H9 (cell line): Measurements from ENCODE around the gene CHST15. TPM values are rescaled to one million over a fixed set of nuclear protein-coding genes. Genes with fewer than 3 reads are reported as not detected.

Experiments
- DNase-seq: peaks from one replicate; pipeline ENCODE4 v3.0.0-alpha.2; 2017
- H2AFZ ChIP-seq: one replicate; pipeline ENCODE4 v1.6.1; 2013; ENCODE audit warnings: mild to moderate bottlenecking, low read length, control low read depth, moderate library complexity
- H2AK5ac ChIP-seq: 2 replicates; pipeline ENCODE4 v1.6.1; 2013; ENCODE audit warnings: low read length, control low read depth, mixed read lengths; ENCODE audit not compliant: insufficient read length
- H2BK120ac ChIP-seq: one replicate; pipeline ENCODE4 v1.6.1; 2013; ENCODE audit warnings: low read depth, mild to moderate bottlenecking, low read length, control low read depth, inconsistent platforms; ENCODE audit not compliant: poor library complexity, severe bottlenecking
- H2BK12ac ChIP-seq: 2 replicates; pipeline ENCODE4 v1.6.1; 2013; ENCODE audit warnings: low read length, control low read depth, mixed read lengths, low read depth; ENCODE audit not compliant: insufficient read length
- H2BK15ac ChIP-seq: 2 replicates; pipeline ENCODE4 v1.6.1; 2013; ENCODE audit warnings: low read depth, low read length, control low read depth
- H2BK20ac ChIP-seq: one replicate; pipeline ENCODE4 v1.6.1; 2013; ENCODE audit warnings: low read depth, mild to moderate bottlenecking, low read length, control low read depth, inconsistent platforms; ENCODE audit not compliant: poor library complexity, severe bottlenecking
- H2BK5ac ChIP-seq: 2 replicates; pipeline ENCODE4 v1.6.1; 2013; ENCODE audit warnings: low read length, control low read depth, mixed read lengths; ENCODE audit not compliant: insufficient read length
- H3K14ac ChIP-seq: 2 replicates; pipeline ENCODE4 v1.6.1; 2013; ENCODE audit warnings: low read length, control low read depth; ENCODE audit not compliant: insufficient read depth
- H3K18ac ChIP-seq: 2 replicates; pipeline ENCODE4 v1.6.1; 2013; ENCODE audit warnings: low read depth, mild to moderate bottlenecking, mixed read lengths, low read length, control low read depth; ENCODE audit not compliant: insufficient read length
- H3K23ac ChIP-seq: 2 replicates; pipeline ENCODE4 v1.6.1; 2013; ENCODE audit warnings: low read length, control low read depth, mixed read lengths, low read depth; ENCODE audit not compliant: insufficient read length
- H3K23me2 ChIP-seq: 2 replicates; pipeline ENCODE4 v1.6.1; 2013; ENCODE audit warnings: low read depth, mild to moderate bottlenecking, mixed read lengths, low read length, control low read depth; ENCODE audit not compliant: insufficient read length, poor library complexity, severe bottlenecking
- H3K27ac ChIP-seq: 2 replicates; pipeline ENCODE4 v1.5.1; 2013; ENCODE audit warnings: low read length, control low read depth, mixed read lengths, low read depth; ENCODE audit not compliant: insufficient read length
- H3K27me3 ChIP-seq: 2 replicates; pipeline ENCODE4 v1.6.1; 2013; ENCODE audit warnings: low read length, control low read depth, inconsistent platforms; ENCODE audit not compliant: insufficient read depth
- H3K4ac ChIP-seq: 2 replicates; pipeline ENCODE4 v1.6.1; 2013; ENCODE audit warnings: low read depth, mild to moderate bottlenecking, control low read depth, inconsistent platforms, low read length, moderate library complexity
- H3K4me1 ChIP-seq: 2 replicates; pipeline ENCODE4 v1.6.1; 2013; ENCODE audit warnings: low read length, control low read depth, inconsistent platforms; ENCODE audit not compliant: insufficient read depth
- H3K4me2 ChIP-seq: 2 replicates; pipeline ENCODE4 v1.6.1; 2013; ENCODE audit warnings: low read length, control low read depth, mixed read lengths; ENCODE audit not compliant: insufficient read length, insufficient read depth
- H3K56ac ChIP-seq: 2 replicates; pipeline ENCODE4 v1.6.1; 2013; ENCODE audit warnings: low read depth, mild to moderate bottlenecking, mixed read lengths, low read length, control low read depth; ENCODE audit not compliant: insufficient read length
- H3K79me1 ChIP-seq: 2 replicates; pipeline ENCODE4 v1.6.1; 2013; ENCODE audit warnings: low read depth, mild to moderate bottlenecking, moderate library complexity, low read length, control low read depth, inconsistent platforms; ENCODE audit not compliant: insufficient read depth, poor library complexity, severe bottlenecking
- H3K79me2 ChIP-seq: 2 replicates; pipeline ENCODE4 v1.6.1; 2013; ENCODE audit warnings: low read length, control low read depth, inconsistent platforms; ENCODE audit not compliant: insufficient read depth
- H3K9ac ChIP-seq: 2 replicates; pipeline ENCODE4 v1.6.1; 2013; ENCODE audit warnings: low read length, control low read depth, mixed read lengths; ENCODE audit not compliant: insufficient read length; ENCODE audit errors: extremely low read depth
- H3K9me3 ChIP-seq: one replicate; pipeline ENCODE4 v1.6.1; 2013; ENCODE audit warnings: low read depth, low read length, inconsistent platforms; ENCODE audit not compliant: control insufficient read depth
- H3T11ph ChIP-seq: one replicate; pipeline ENCODE4 v1.6.1; 2013; ENCODE audit warnings: mild to moderate bottlenecking, low read length, control low read depth, inconsistent platforms
- H4K20me1 ChIP-seq: one replicate; pipeline ENCODE4 v1.6.1; 2013; ENCODE audit not compliant: control insufficient read depth, insufficient read length, insufficient read depth
- H4K5ac ChIP-seq: 2 replicates; pipeline ENCODE4 v1.6.1; 2013; ENCODE audit warnings: low read depth, mild to moderate bottlenecking, mixed read lengths, low read length, control low read depth; ENCODE audit not compliant: insufficient read length
- H4K8ac ChIP-seq: replicated peaks from 2 replicates; pipeline ENCODE4 v1.6.1; 2013; ENCODE audit warnings: low read length, control low read depth, mixed read lengths, low read depth; ENCODE audit not compliant: insufficient read length
- H4K91ac ChIP-seq: 2 replicates; pipeline ENCODE4 v1.6.1; 2013; ENCODE audit warnings: low read depth, mild to moderate bottlenecking, moderate library complexity, mixed read lengths, low read length, control low read depth; ENCODE audit not compliant: insufficient read length
- H3K27ac Mint-ChIP-seq, 3 experiments: 2 replicates in 2 of 3; 3 replicates in 1 of 3; pipeline ENCODE4 v1.8.0; 2020 to 2021; ENCODE audit warnings: mixed read lengths in 3 of 3, mild to moderate bottlenecking in 1 of 3, moderate library complexity in 1 of 3
- H3K27me3 Mint-ChIP-seq: 2 replicates; pipeline ENCODE4 v1.8.0; 2021; ENCODE audit warnings: low read depth, mild to moderate bottlenecking, moderate library complexity, mixed read lengths
- H3K36me3 Mint-ChIP-seq, 3 experiments: 2 replicates in 2 of 3; 3 replicates in 1 of 3; pipeline ENCODE4 v1.8.0; 2020 to 2021; ENCODE audit warnings: low read depth in 3 of 3, mixed read lengths in 3 of 3; ENCODE audit not compliant: insufficient read depth in 1 of 3
- H3K4me1 Mint-ChIP-seq, 2 experiments: 2 replicates each; pipeline ENCODE4 v1.8.0; 2020; ENCODE audit warnings: mixed read lengths in 2 of 2
- H3K4me3 Mint-ChIP-seq, 2 experiments: 2 replicates in 1 of 2; 3 replicates in 1 of 2; pipeline ENCODE4 v1.8.0; 2020 to 2021; ENCODE audit warnings: mild to moderate bottlenecking in 2 of 2, mixed read lengths in 2 of 2, moderate library complexity in 1 of 2
- H3K9me3 Mint-ChIP-seq, 2 experiments: 2 replicates in 1 of 2; 3 replicates in 1 of 2; pipeline ENCODE4 v1.8.0; 2020; ENCODE audit warnings: mild to moderate bottlenecking in 2 of 2, mixed read lengths in 2 of 2, moderate library complexity in 1 of 2
- CTCF ChIP-seq: fragments of 200-600 bp; sonication (generic); conservative IDR thresholded peaks from 3 replicates; pipeline ENCODE4 v1.8.0; 2021; ENCODE audit warnings: antibody characterized with exemption, mild to moderate bottlenecking
- WGBS: extraction: QIAGEN DNeasy Blood & Tissue Kit; methylation state at CpG from one replicate; pipeline ENCODE4 v1.1.7; 2013; ENCODE audit warnings: missing lambda C conversion rate, low lambda C conversion rate, mixed read lengths; ENCODE audit not compliant: insufficient read length; ENCODE audit errors: extremely low coverage; 5-methylcytosine and 5-hydroxymethylcytosine counted together
- total RNA-seq: library from RNA; stranded (reverse); gene quantifications from 2 replicates; pipeline ENCODE4 v1.2.1, GENCODE V29; 2021

The CHST15 gene
- total RNA-seq, 1 experiment from 2014 or later = 8.7 TPM

GRCh38 chr10:124138195-124138882, 44.9 kb upstream of the CHST15 start:
- Histone ChIP-seq H4K8ac (no peak overlapping the region), H3K79me1 (no peaks in the 10 kb centered on the region), H2BK12ac (no peak overlapping the region), H3K9me3 (no peaks in the 10 kb centered on the region), H2BK20ac (no peak overlapping the region), H3K18ac (no peak overlapping the region), H4K5ac (no peak overlapping the region), H3K27me3 (no peaks in the 10 kb centered on the region; the same call in 1 of the 2 replicates), H3K56ac (no peak overlapping the region), H2BK5ac (no peak overlapping the region), H3K27ac (no peak overlapping the region), H3K23ac (no peak overlapping the region), H2BK120ac (no peak overlapping the region), H2AK5ac (no peak overlapping the region), H3K79me2 (no peaks in the 10 kb centered on the region), H3K9ac (no peak overlapping the region), H3K23me2 (no peaks in the 10 kb centered on the region), H3K4me1 (no peaks in the 10 kb centered on the region), H2BK15ac (no peak overlapping the region), H4K91ac (no peak overlapping the region), H3K4ac (no peak overlapping the region), H4K20me1 (no peaks in the 10 kb centered on the region), H3K14ac (no peak overlapping the region), H3K4me2 (no peak overlapping the region), H2AFZ (no peak overlapping the region), H3T11ph (no peak overlapping the region)
- no peak for TF ChIP-seq CTCF
- Mint-ChIP-seq H3K27me3 (peaks cover 12% of the 10 kb centered on the region), H3K4me3 (no peak overlapping the region), H3K4me1 (no peaks in the 10 kb centered on the region), H3K36me3 (no peaks in the 10 kb centered on the region), H3K9me3 (peaks cover 0 to 4% of the 10 kb centered on the region in 2 experiments; a peak in 2 of 5 replicates), H3K27ac (no peak overlapping the region)
- WGBS = no CpG with 5 or more reads among the region's 3 CpGs
- DNase-seq = no peak
